ENCODE data around the gene MRPS11. TPM values are rescaled to one million over a fixed set of nuclear protein-coding genes. Genes with fewer than 3 reads are reported as not detected.
A peak's percentile ranks its signal among the peaks of the same experiment; 100 is the strongest.

Gene MRPS11
- total and polyA plus RNA-seq, 2 of the 4 experiments (the other 2 are of a cell fraction): 66.1 to 87.8 TPM

DNA sequence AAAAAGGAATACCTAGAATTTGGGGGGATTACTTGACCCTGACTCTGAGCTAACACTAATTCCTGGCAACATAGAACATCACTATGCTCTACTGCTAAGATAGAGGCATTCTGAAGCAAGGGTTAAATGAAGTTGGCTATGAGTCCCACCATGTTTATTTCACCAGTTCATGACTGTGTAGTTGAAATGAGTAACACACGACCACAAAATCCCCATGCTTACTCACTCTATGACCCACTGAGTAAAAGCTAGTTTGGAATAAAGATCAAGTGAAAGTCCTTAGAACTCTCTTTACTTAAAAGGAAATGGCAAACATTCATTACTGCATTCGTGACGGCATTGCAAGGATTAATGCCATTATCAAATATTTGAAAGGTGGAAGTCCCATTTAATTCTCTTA lies 47.7 kb upstream of the MRPS11 start:
- no peak overlapping the region for H4K5ac ChIP-seq (ENCODE audit: low read depth, low read length)
- WGBS, 2 experiments (ENCODE audit: extremely low coverage in 2 of 2, insufficient read length in 1 of 2): no CpG with 5 or more reads among the region's 3 CpGs
- in situ Hi-C loops (cut with MboI; ENCODE audit: low sequenced_read_pairs) (no loop called here), dilution Hi-C loops (cut with HindIII; ENCODE audit: low sequenced_read_pairs, unreplicated experiment) (no loop called here), intact Hi-C loops (cut with micrococcal nuclease) (loop anchor here (5.0 kb wide), 1 partner anchor 1148 kb away; no protein-coding TSS in a partner anchor)
- no peak overlapping the region for H2AFZ ChIP-seq (replicated peaks; ENCODE audit: low read length, poor library complexity)
- no peak overlapping the region for H3K56ac ChIP-seq (ENCODE audit: extremely low read depth, insufficient read depth, low read length)
- no peak overlapping the region for H3K9ac ChIP-seq (ENCODE audit: low read depth, low read length)
- no peak overlapping the region for H3K18ac ChIP-seq (ENCODE audit: low read depth, low read length)
- H4K91ac ChIP-seq (ENCODE audit: insufficient read depth, low read depth, low read length): no peak overlapping the region
- no peak overlapping the region for H2AK9ac ChIP-seq (replicated peaks; ENCODE audit: low read depth, low read length, poor library complexity)
- ChIA-PET CTCF (no interaction called here), POLR2A (ENCODE audit: unreplicated experiment) (no interaction called here)
- no peak overlapping the region for H3K14ac ChIP-seq (replicated peaks; ENCODE audit: low read depth, low read length)
- no peak overlapping the region for H3K23ac ChIP-seq (ENCODE audit: low read depth, low read length)
- no peak overlapping the region for H2BK15ac ChIP-seq (ENCODE audit: low read depth, low read length)
- no peak overlapping the region for H3K4me3 ChIP-seq (ENCODE audit: insufficient read depth, low read depth, low read length)
- ATAC-seq (ENCODE audit: low read depth) (peak; percentile 37; the same call in 1 of the 2 replicates), DNase-seq (peak; percentile 71)
- no peaks in the 10 kb centered on the region; the same call in 1 of the 2 replicates for H3K27me3 ChIP-seq (ENCODE audit: control insufficient read depth, insufficient read depth, low read length)
- H2BK5ac ChIP-seq (ENCODE audit: low read depth, low read length, poor library complexity, severe bottlenecking): no peak overlapping the region
- no peaks in the 10 kb centered on the region for H3K36me3 ChIP-seq (ENCODE audit: control insufficient read depth, insufficient read depth, low read length)
- H3K79me1 ChIP-seq (ENCODE audit: low read depth in 1 of 2, low read length in 2 of 2): no peaks in the 10 kb centered on the region
- BruUV-seq (replicated peaks): no TSS peak
- TF ChIP-seq FOS (IDR thresholded peaks at IDR 0.05; ENCODE audit: low read depth, low read length) (0 out of 2 replicates have a peak, but pooled peaks have one; percentile 4), USF2 (IDR thresholded peaks at IDR 0.05; ENCODE audit: low read depth, low read length) (no peak)
- H2BK120ac ChIP-seq (ENCODE audit: low read depth, low read length): no peak overlapping the region
- no peak overlapping the region for H2BK20ac ChIP-seq (ENCODE audit: low read depth, low read length)
- H4K20me1 ChIP-seq (ENCODE audit: insufficient read depth, low read length): no peaks in the 10 kb centered on the region
- H2AK5ac ChIP-seq (ENCODE audit: low read depth, low read length): no peak overlapping the region
- no peaks in the 10 kb centered on the region for H3K4me1 ChIP-seq (ENCODE audit: control insufficient read depth, insufficient read depth, low read length)
- H3K4me2 ChIP-seq (ENCODE audit: low read depth, low read length): no peak overlapping the region
- H3K4ac ChIP-seq (ENCODE audit: low read depth, low read length): no peak overlapping the region
- no peaks in the 10 kb centered on the region for H3K9me1 ChIP-seq (ENCODE audit: insufficient read depth, low read length)
- no peaks in the 10 kb centered on the region for H3K9me3 ChIP-seq (ENCODE audit: control insufficient read depth, insufficient read depth, low read length)
- H4K8ac ChIP-seq (ENCODE audit: low read depth in 2 of 2, low read length in 2 of 2): no peak overlapping the region
- H3K27ac ChIP-seq (ENCODE audit: insufficient read depth, low read length): no peak overlapping the region

Measured in IMR-90 (cell line).